Endodermal cell (in vitro differentiated cells): ENCODE measurements around the gene SPINK4. TPM values are rescaled to one million over a fixed set of nuclear protein-coding genes. Genes with fewer than 3 reads are reported as not detected.

ENCODE experiments used
- DNase-seq: peaks from one replicate; pipeline ENCODE4 v3.0.0-alpha.2; 2017
- H3K27ac ChIP-seq: 2 replicates; pipeline ENCODE4 v1.5.1; 2013; ENCODE audit warnings: mild to moderate bottlenecking, low read depth, low read length, moderate library complexity
- H3K27me3 ChIP-seq: 2 replicates; pipeline ENCODE4 v1.6.1; 2013; ENCODE audit warnings: mild to moderate bottlenecking, low read length, moderate library complexity; ENCODE audit not compliant: insufficient read depth, control insufficient read depth, poor library complexity, severe bottlenecking
- H3K36me3 ChIP-seq: 2 replicates; pipeline ENCODE4 v1.7.0; 2013; ENCODE audit warnings: mild to moderate bottlenecking, low read length, moderate library complexity; ENCODE audit not compliant: control insufficient read depth, insufficient read depth
- H3K4me1 ChIP-seq: one replicate; pipeline ENCODE4 v1.7.0; 2013; ENCODE audit warnings: low read length; ENCODE audit not compliant: control insufficient read depth, insufficient read depth
- H3K4me3 ChIP-seq: 2 replicates; pipeline ENCODE4 v1.5.1; 2013; ENCODE audit warnings: mild to moderate bottlenecking, low read length, moderate library complexity
- H3K9ac ChIP-seq: 2 replicates; pipeline ENCODE4 v1.6.1; 2013; ENCODE audit warnings: mild to moderate bottlenecking, low read length, moderate library complexity; ENCODE audit not compliant: poor library complexity, severe bottlenecking; ENCODE audit errors: extremely low read depth
- H3K9me3 ChIP-seq: 2 replicates; pipeline ENCODE4 v1.6.1; 2013; ENCODE audit warnings: mild to moderate bottlenecking, low read length, moderate library complexity; ENCODE audit not compliant: control insufficient read depth
- H3K27ac Mint-ChIP-seq: 2 replicates; pipeline ENCODE4 v1.8.0; 2020; ENCODE audit warnings: mixed read lengths
- H3K27me3 Mint-ChIP-seq: 2 replicates; pipeline ENCODE4 v1.8.0; 2021; ENCODE audit warnings: mild to moderate bottlenecking, mixed read lengths; ENCODE audit not compliant: insufficient read depth
- H3K36me3 Mint-ChIP-seq: 2 replicates; pipeline ENCODE4 v1.8.0; 2020; ENCODE audit warnings: low read depth, mixed read lengths
- H3K4me1 Mint-ChIP-seq: 2 replicates; pipeline ENCODE4 v1.8.0; 2020; ENCODE audit warnings: mixed read lengths
- H3K4me3 Mint-ChIP-seq: 2 replicates; pipeline ENCODE4 v1.8.0; 2020; ENCODE audit warnings: mild to moderate bottlenecking, moderate library complexity, mixed read lengths
- H3K9me3 Mint-ChIP-seq: 2 replicates; pipeline ENCODE4 v1.8.0; 2020; ENCODE audit warnings: mild to moderate bottlenecking, mixed read lengths
- WGBS, 2 experiments: methylation state at CpG; one replicate each; pipeline versions ENCODE4 v1.1.5 to v1.1.7; 2013; ENCODE audit warnings: missing lambda C conversion rate in 2 of 2, mixed read lengths in 1 of 2; ENCODE audit not compliant: insufficient coverage in 1 of 2, insufficient read length in 1 of 2; 5-methylcytosine and 5-hydroxymethylcytosine counted together
- total RNA-seq, 2 donors: library from RNA; stranded (reverse); fragmentation: NEBNext Ultra II Directional in 1 of 2; extraction: Animal tissue kit (Norgen Biotek cat#: 25700) in 1 of 2; gene quantifications; 2 replicates in 1 of 2; 3 replicates in 1 of 2; pipeline ENCODE4 v1.2.1, GENCODE V29; 2021
- TF ChIP-seq, protein P1 (sequence below): fragments of 200-600 bp; sonication (generic); conservative IDR thresholded peaks from 2 replicates; pipeline ENCODE4 v1.5.0; 2021; ENCODE audit warnings: antibody characterized with exemption, mild to moderate bottlenecking

SPINK4 gene
- total RNA-seq, 2 donors from 2014 or later, result 1.3 to 1.4 TPM

GRCh38 chr9:33288828-33289483, 49.0 kb downstream of the SPINK4 start:
- Mint-ChIP-seq H3K4me1 (peaks cover 10% of the 10 kb centered on the region), H3K27ac (peak overlapping the region; percentile 30), H3K36me3 (peaks cover 3% of the 10 kb centered on the region), H3K4me3 (peak overlapping the region; percentile 99), H3K27me3 (no peaks in the 10 kb centered on the region), H3K9me3 (no peaks in the 10 kb centered on the region)
- Histone ChIP-seq H3K36me3 (peaks cover 19% of the 10 kb centered on the region), H3K9ac (no peak overlapping the region), H3K4me1 (no peaks in the 10 kb centered on the region), H3K27ac (no peak overlapping the region), H3K9me3 (no peaks in the 10 kb centered on the region), H3K4me3 (no peak overlapping the region), H3K27me3 (no peaks in the 10 kb centered on the region)
- DNase-seq, result no peak
- 90 to 96% methylated on average over 5 to 14 of the region's 14 CpGs for WGBS, 2 experiments
- TF ChIP-seq, protein P1, sequence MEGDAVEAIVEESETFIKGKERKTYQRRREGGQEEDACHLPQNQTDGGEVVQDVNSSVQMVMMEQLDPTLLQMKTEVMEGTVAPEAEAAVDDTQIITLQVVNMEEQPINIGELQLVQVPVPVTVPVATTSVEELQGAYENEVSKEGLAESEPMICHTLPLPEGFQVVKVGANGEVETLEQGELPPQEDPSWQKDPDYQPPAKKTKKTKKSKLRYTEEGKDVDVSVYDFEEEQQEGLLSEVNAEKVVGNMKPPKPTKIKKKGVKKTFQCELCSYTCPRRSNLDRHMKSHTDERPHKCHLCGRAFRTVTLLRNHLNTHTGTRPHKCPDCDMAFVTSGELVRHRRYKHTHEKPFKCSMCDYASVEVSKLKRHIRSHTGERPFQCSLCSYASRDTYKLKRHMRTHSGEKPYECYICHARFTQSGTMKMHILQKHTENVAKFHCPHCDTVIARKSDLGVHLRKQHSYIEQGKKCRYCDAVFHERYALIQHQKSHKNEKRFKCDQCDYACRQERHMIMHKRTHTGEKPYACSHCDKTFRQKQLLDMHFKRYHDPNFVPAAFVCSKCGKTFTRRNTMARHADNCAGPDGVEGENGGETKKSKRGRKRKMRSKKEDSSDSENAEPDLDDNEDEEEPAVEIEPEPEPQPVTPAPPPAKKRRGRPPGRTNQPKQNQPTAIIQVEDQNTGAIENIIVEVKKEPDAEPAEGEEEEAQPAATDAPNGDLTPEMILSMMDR, result no peak

GRCh38 chr9:33289496-33289895, 49.5 kb downstream of the SPINK4 start:
- no peaks in the 10 kb centered on the region for H3K9me3 Mint-ChIP-seq
- Histone ChIP-seq H3K27me3 (no peaks in the 10 kb centered on the region), H3K4me1 (no peaks in the 10 kb centered on the region), H3K9ac (peak overlapping the region; percentile 99), H3K4me3 (peak overlapping the region; percentile 85), H3K27ac (no peak overlapping the region), H3K9me3 (no peaks in the 10 kb centered on the region), H3K36me3 (peaks cover 24% of the 10 kb centered on the region)
- H3K4me1 Mint-ChIP-seq, result peaks cover 10% of the 10 kb centered on the region
- TF ChIP-seq, protein P1, result no peak
- H3K4me3 Mint-ChIP-seq, result peak overlapping the region; percentile 99
- H3K27ac Mint-ChIP-seq, result peak overlapping the region; percentile 99
- peaks cover 6% of the 10 kb centered on the region for H3K36me3 Mint-ChIP-seq
- peak; percentile 57 for DNase-seq
- H3K27me3 Mint-ChIP-seq, result no peaks in the 10 kb centered on the region
- WGBS, 2 experiments, result 61% methylated on average over 7 of the region's 12 CpGs; no CpG with 5 or more reads in 1 of the 2 experiments

DNA sequence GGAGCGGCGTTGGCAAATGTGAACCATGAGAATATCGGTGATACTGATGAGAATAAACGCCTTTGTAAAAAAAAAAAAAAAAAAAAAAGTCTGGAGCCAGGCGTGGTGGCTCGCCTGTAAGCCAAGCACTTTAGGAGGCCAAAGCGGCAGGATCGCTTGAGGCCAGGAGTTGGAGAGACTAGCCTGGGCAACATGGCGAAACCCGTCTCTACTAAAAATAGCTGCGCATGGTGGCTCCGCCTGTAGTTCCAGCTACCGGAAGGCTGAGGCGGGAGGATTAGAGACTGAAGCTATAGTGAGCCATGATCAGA, 49.9 kb downstream of the SPINK4 start:
- Mint-ChIP-seq H3K4me1 (peaks cover 10% of the 10 kb centered on the region), H3K36me3 (peaks cover 10% of the 10 kb centered on the region), H3K4me3 (peak overlapping the region; percentile 99), H3K27me3 (no peaks in the 10 kb centered on the region), H3K27ac (peak overlapping the region; percentile 99), H3K9me3 (no peaks in the 10 kb centered on the region)
- TF ChIP-seq, protein P1, result no peak
- WGBS, 2 experiments, result 1 to 10% methylated on average over 4 to 14 of the region's 14 CpGs
- Histone ChIP-seq H3K27ac (peak overlapping the region; percentile 94), H3K27me3 (no peaks in the 10 kb centered on the region), H3K4me3 (peak overlapping the region; percentile 85), H3K9me3 (no peaks in the 10 kb centered on the region), H3K9ac (peak overlapping the region; percentile 99), H3K36me3 (peaks cover 28% of the 10 kb centered on the region), H3K4me1 (no peaks in the 10 kb centered on the region)
- no peak for DNase-seq
